Stomach smooth muscle (tissue), 2 donors: ENCODE data around the gene GEMIN7.

Experiments used
- H3K27ac ChIP-seq: one replicate; pipeline ENCODE4 v1.7.0; 2013; ENCODE audit warnings: mild to moderate bottlenecking, low read length, inconsistent platforms
- H3K27me3 ChIP-seq, 2 donors: one replicate each; pipeline ENCODE4 v1.7.0; 2013; ENCODE audit warnings: low read length in 2 of 2; ENCODE audit not compliant: insufficient read depth in 2 of 2, control insufficient read depth in 1 of 2
- H3K36me3 ChIP-seq, 2 donors: one replicate each; pipeline ENCODE4 v1.7.0; 2013; ENCODE audit warnings: low read length in 2 of 2; ENCODE audit not compliant: control insufficient read depth in 2 of 2, insufficient read depth in 2 of 2
- H3K4me1 ChIP-seq: one replicate; pipeline ENCODE4 v1.7.0; 2013; ENCODE audit warnings: low read length; ENCODE audit not compliant: control insufficient read depth, insufficient read depth
- H3K4me3 ChIP-seq, 2 donors: one replicate each; pipeline ENCODE4 v1.7.0; 2013; ENCODE audit warnings: low read length in 2 of 2
- H3K9ac ChIP-seq, 2 donors: one replicate each; pipeline ENCODE4 v1.7.0; 2013; ENCODE audit warnings: low read length in 2 of 2, mild to moderate bottlenecking in 1 of 2
- H3K9me3 ChIP-seq, 2 donors: one replicate each; pipeline ENCODE4 v1.7.0; 2013; ENCODE audit warnings: low read length in 2 of 2; ENCODE audit not compliant: control insufficient read depth in 2 of 2
- donor health status: healthy.
- donor health status: Pancreatic carcinoma.

GEMIN7 gene

GRCh38 chr19:45079063-45079910 is at the start of gene GEMIN7:
Gene GEMIN7, plus strand, starts transcription at chr19:45079260. Its CDS starts 10,855 bp downstream, at chr19:45090115.
- peaks cover 3 to 8% of the 10 kb centered on the region in 2 donors for H3K36me3 ChIP-seq
- peak within 1 kb of the TSS; percentile 97 to 99 for H3K4me3 ChIP-seq
- H3K27ac ChIP-seq = peak within 1 kb of the TSS; percentile 49
- H3K9me3 ChIP-seq = no peaks in the 10 kb centered on the region
- peak within 1 kb of the TSS; percentile 92 to 96 for H3K9ac ChIP-seq
- no peaks in the 10 kb centered on the region for H3K27me3 ChIP-seq
- H3K4me1 ChIP-seq = peaks cover 30% of the 10 kb centered on the region

DNA sequence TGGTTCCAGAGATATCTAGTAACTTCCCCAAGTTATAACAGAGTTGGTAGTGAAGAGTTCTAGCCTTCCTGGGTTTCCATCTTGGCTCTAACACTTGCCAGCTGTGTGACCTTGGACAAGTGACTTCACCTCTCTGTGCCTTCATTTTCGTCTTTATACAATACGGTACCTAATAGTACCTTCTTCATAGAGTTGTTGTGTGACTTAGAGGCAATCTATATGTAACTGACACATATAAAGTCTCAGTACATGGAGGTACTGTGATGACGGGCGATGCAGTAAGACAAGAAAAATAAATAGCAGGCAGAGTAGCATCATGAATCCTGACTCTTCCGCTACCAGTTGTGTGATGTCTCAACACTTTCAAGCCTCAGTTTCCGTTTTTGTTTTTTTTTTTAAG is 48.2 kb upstream of the GEMIN7 start:
- Histone ChIP-seq H3K9me3 (no peaks in the 10 kb centered on the region), H3K4me3 (no peak overlapping the region), H3K36me3 (peaks cover 22 to 42% of the 10 kb centered on the region in 2 donors), H3K9ac (no peak overlapping the region), H3K27me3 (no peaks in the 10 kb centered on the region), H3K4me1 (no peaks in the 10 kb centered on the region), H3K27ac (no peak overlapping the region)

- Histone ChIP-seq H3K36me3 (peaks cover 23 to 43% of the 10 kb centered on the region in 2 donors), H3K4me1 (no peaks in the 10 kb centered on the region), H3K27me3 (no peaks in the 10 kb centered on the region), H3K9ac (no peak overlapping the region), H3K27ac (no peak overlapping the region), H3K9me3 (no peaks in the 10 kb centered on the region), H3K4me3 (no peak overlapping the region)
Measured at GRCh38 chr19:45032421-45032820, 46.6 kb upstream of the GEMIN7 start.

- no peak overlapping the region for H3K9ac ChIP-seq
- no peaks in the 10 kb centered on the region for H3K27me3 ChIP-seq
- H3K9me3 ChIP-seq = no peaks in the 10 kb centered on the region
- H3K36me3 ChIP-seq = peaks cover 21 to 35% of the 10 kb centered on the region in 2 donors
- no peak overlapping the region for H3K27ac ChIP-seq
- peaks cover 16% of the 10 kb centered on the region for H3K4me1 ChIP-seq
- no peak overlapping the region for H3K4me3 ChIP-seq
Measured at GRCh38 chr19:45035755-45036154, 43.3 kb upstream of the GEMIN7 start.

- H3K36me3 ChIP-seq = peaks cover 29 to 36% of the 10 kb centered on the region in 2 donors
- H3K4me1 ChIP-seq = peaks cover 25% of the 10 kb centered on the region
- H3K4me3 ChIP-seq = no peak overlapping the region
- H3K9ac ChIP-seq = no peak overlapping the region
- H3K27me3 ChIP-seq = no peaks in the 10 kb centered on the region
- no peaks in the 10 kb centered on the region for H3K9me3 ChIP-seq
- H3K27ac ChIP-seq = no peak overlapping the region
Measured at GRCh38 chr19:45037393-45038169, 41.5 kb upstream of the GEMIN7 start.

DNA sequence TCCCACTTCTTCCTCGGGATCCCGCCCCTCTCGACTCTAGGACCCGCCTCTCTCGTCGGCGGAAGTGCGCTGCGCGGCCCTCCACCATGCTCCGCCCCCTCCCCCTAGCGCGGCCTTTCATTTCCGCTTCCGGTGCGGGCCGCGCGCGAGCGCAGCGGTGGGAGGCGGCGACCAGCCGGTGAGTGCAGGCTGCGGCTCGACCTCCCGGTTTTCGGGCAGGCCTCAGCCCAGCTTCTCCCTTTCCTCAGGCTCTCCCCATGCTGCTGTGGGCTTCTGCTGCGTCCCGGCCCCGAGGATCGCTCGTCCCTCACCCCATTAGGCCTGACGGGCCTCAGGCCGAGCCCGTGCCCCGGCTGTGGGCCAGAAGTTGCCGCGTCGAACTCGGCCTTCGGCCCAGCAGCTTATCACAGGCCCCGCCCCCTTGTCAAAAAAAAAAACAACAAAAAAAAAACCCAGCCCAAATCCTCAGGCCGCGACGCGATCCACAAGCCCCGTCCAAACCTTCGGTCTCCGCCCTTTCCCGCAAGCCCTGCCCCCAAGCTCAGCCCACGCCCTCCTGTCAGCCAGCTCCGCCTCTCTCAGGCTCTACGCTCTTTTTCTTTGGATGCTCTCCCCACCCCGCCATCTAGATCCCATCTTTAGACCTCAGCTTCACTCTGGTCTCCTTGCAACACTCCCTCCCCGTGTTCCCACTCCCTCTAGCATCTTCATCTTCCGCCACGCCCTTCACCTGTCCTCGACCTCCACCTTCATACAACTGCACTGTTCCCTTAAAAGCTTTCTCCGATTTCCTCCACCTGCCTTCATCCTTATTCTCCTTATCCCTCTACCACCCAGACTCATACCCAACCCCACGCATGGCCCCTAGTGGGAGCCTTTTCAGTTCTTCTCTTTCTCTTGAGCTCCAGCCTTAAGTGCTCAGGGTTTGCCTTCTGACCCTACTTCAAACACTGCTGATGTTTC is 39.8 kb upstream of the GEMIN7 start, which contains the start of gene CLASRP:
CLASRP (plus strand) TSS at position 115 of the 963 bp plus-strand sequence. CDS start 1,168 bp downstream, outside the sequence.
- Histone ChIP-seq H3K9me3 (no peaks in the 10 kb centered on the region), H3K36me3 (peaks cover 28 to 29% of the 10 kb centered on the region in 2 donors), H3K4me1 (peaks cover 25% of the 10 kb centered on the region), H3K27me3 (no peaks in the 10 kb centered on the region), H3K27ac (peak within 1 kb of the TSS; percentile 91), H3K4me3 (peak within 1 kb of the TSS; percentile 78 to 96), H3K9ac (peak within 1 kb of the TSS; percentile 94 to 96)

DNA sequence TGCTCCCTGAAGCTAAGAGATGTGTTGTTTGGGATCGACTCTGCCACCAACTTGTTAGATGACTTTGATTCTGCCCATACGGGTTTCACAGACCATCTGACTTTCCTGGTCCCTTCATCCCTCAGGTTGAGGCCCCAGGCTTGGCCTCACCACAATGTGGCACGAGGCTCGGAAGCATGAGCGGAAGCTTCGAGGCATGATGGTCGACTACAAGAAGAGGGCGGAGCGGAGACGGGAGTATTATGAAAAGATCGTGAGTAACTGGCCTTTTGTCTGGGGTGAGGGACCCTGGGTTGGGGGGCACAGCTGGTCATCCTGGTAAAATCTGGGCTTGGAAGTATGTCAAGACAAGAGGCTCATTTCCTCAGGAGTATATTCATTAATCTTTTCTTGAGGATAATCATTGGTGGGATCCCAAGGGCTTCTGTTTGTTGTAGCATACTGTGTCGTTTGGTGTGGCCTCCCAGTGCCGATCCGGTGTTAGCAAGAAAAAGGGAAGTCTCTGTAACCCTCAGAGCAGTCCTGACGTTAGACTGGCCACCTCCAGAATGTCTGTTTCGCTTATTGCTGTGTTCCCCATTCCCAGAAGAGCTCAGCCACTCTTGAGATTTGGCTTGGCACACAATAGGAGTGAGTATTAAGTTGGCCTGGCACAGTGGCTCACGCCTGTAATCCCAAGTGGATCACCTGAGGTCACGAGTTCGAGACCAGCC is 38.8 kb upstream of the GEMIN7 start:
- Histone ChIP-seq H3K9me3 (no peaks in the 10 kb centered on the region), H3K4me3 (peak overlapping the region; percentile 78 to 96), H3K4me1 (peaks cover 25% of the 10 kb centered on the region), H3K36me3 (peaks cover 23 to 32% of the 10 kb centered on the region in 2 donors), H3K9ac (peak overlapping the region; percentile 94 to 96), H3K27ac (peak overlapping the region; percentile 91), H3K27me3 (no peaks in the 10 kb centered on the region)

DNA sequence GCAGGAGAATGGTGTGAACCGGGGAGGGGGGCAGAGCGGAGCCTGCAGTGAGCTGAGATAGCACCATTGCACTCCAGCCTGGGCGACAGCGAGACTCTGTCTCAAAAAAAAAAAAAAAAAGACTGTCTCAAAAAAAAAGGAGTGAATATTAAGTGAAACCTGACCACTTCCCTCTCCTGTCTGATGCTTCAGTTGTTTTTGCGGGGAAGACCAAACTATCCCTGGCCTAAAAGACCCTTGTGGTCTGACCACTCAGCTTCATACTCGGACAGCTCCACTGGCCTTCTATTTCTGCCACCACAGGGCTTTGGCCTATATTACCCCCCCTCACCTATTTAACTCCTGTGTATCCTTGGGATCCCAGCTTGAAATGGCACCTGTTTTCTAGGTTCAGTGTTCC is 37.9 kb upstream of the GEMIN7 start:
- H3K9ac ChIP-seq = no peak overlapping the region
- H3K9me3 ChIP-seq = no peaks in the 10 kb centered on the region
- H3K27ac ChIP-seq = no peak overlapping the region
- peaks cover 32% of the 10 kb centered on the region for H3K4me1 ChIP-seq
- H3K4me3 ChIP-seq = no peak overlapping the region
- no peaks in the 10 kb centered on the region for H3K27me3 ChIP-seq
- H3K36me3 ChIP-seq = peaks cover 19 to 31% of the 10 kb centered on the region in 2 donors

DNA sequence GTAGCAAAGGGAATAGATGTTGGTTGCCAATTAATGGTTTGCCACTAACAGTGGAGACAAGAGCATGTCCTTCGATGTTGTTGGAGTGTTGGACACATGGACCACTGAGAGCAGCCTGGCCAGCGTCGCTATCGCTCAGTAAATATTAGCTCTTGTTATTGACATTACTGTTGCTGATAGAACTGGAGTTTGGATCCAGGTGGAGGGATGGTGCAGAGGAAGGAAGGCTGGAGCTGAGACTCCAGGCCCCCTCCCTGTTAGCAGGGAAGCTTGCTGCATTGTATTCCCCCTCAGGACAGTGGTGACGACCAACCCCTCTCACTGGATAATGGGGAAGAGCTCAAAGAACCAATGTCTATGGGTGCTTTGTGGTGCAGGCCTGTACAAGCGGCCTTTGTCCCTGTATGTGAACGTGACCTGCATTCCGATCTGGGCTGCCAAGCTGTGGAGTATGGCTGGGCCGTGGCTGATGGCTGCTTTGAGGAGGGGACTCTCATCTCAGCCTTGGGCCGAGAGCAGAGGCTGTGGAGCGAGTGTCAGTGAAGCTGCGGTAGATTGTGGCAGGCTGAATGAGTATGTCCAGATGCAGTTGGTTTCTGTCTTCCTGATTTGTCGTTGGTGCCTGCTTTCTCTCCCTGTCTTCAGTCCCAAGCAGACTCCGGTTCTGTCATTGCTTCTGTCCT is 33.2 kb upstream of the GEMIN7 start:
- peaks cover 31% of the 10 kb centered on the region for H3K4me1 ChIP-seq
- H3K9me3 ChIP-seq = no peaks in the 10 kb centered on the region
- H3K27ac ChIP-seq = no peak overlapping the region
- no peak overlapping the region for H3K4me3 ChIP-seq
- no peak overlapping the region for H3K9ac ChIP-seq
- H3K27me3 ChIP-seq = no peaks in the 10 kb centered on the region
- H3K36me3 ChIP-seq = peaks cover 12 to 26% of the 10 kb centered on the region in 2 donors
